BE2C (cell line): ENCODE data around the gene SIM2.

ENCODE experiments used
- DNase-seq: peaks from one replicate; pipeline ENCODE4 v3.0.0-alpha.2; 2020
- H3K27me3 ChIP-seq: fragments of 250-450 bp; sonication (Bioruptor Pico); 2 replicates; pipeline ENCODE4 v1.5.1; 2020; ENCODE audit warnings: mild to moderate bottlenecking
- H3K36me3 ChIP-seq: fragments of 250-450 bp; sonication (Bioruptor Pico); 2 replicates; pipeline ENCODE4 v1.5.1; 2020; ENCODE audit warnings: mild to moderate bottlenecking
- H3K4me1 ChIP-seq: fragments of 250-450 bp; sonication (Bioruptor Pico); 2 replicates; pipeline ENCODE4 v1.5.1; 2020
- H3K4me3 ChIP-seq: 2 replicates; pipeline ENCODE4 v1.5.1; 2011; ENCODE audit warnings: low read depth, low read length
- H3K9me3 ChIP-seq: fragments of 250-450 bp; sonication (Bioruptor Pico); 2 replicates; pipeline ENCODE4 v1.5.1; 2020
- CTCF ChIP-seq: IDR thresholded peaks from 2 replicates; pipeline ENCODE4 v1.5.1; 2012; ENCODE audit warnings: mild to moderate bottlenecking, low read depth, low read length

The SIM2 gene

GRCh38 chr21:36716387-36716786, 17.5 kb downstream of the SIM2 start:
- H3K27me3 ChIP-seq, result peaks cover 92% of the 10 kb centered on the region
- no peak overlapping the region for H3K4me3 ChIP-seq
- H3K4me1 ChIP-seq, result no peaks in the 10 kb centered on the region
- TF ChIP-seq CTCF, result no peak
- H3K36me3 ChIP-seq, result no peaks in the 10 kb centered on the region
- no peaks in the 10 kb centered on the region for H3K9me3 ChIP-seq
- no peak for DNase-seq

GRCh38 chr21:36716836-36717235, 17.9 kb downstream of the SIM2 start:
- peaks cover 92% of the 10 kb centered on the region for H3K27me3 ChIP-seq
- TF ChIP-seq CTCF, result no peak
- no peaks in the 10 kb centered on the region for H3K4me1 ChIP-seq
- no peaks in the 10 kb centered on the region for H3K9me3 ChIP-seq
- no peak for DNase-seq
- H3K4me3 ChIP-seq, result no peak overlapping the region
- H3K36me3 ChIP-seq, result no peaks in the 10 kb centered on the region

GRCh38 chr21:36717976-36718375, 19.1 kb downstream of the SIM2 start:
- no peaks in the 10 kb centered on the region for H3K36me3 ChIP-seq
- no peak overlapping the region for H3K4me3 ChIP-seq
- no peak for TF ChIP-seq CTCF
- no peaks in the 10 kb centered on the region for H3K4me1 ChIP-seq
- peaks cover 90% of the 10 kb centered on the region for H3K27me3 ChIP-seq
- no peak for DNase-seq
- H3K9me3 ChIP-seq, result no peaks in the 10 kb centered on the region

GRCh38 chr21:36718951-36719501, 20.1 kb downstream of the SIM2 start:
- no peak for TF ChIP-seq CTCF
- Histone ChIP-seq H3K27me3 (peaks cover 88% of the 10 kb centered on the region), H3K9me3 (no peaks in the 10 kb centered on the region), H3K4me1 (no peaks in the 10 kb centered on the region), H3K4me3 (no peak overlapping the region), H3K36me3 (no peaks in the 10 kb centered on the region)
- DNase-seq, result no peak

GRCh38 chr21:36719614-36720013, 20.7 kb downstream of the SIM2 start:
- peaks cover 85% of the 10 kb centered on the region for H3K27me3 ChIP-seq
- H3K4me1 ChIP-seq, result no peaks in the 10 kb centered on the region
- no peaks in the 10 kb centered on the region for H3K36me3 ChIP-seq
- no peaks in the 10 kb centered on the region for H3K9me3 ChIP-seq
- H3K4me3 ChIP-seq, result no peak overlapping the region
- no peak for DNase-seq
- TF ChIP-seq CTCF, result no peak

- Histone ChIP-seq H3K4me3 (no peak overlapping the region), H3K4me1 (no peaks in the 10 kb centered on the region), H3K36me3 (no peaks in the 10 kb centered on the region), H3K9me3 (no peaks in the 10 kb centered on the region), H3K27me3 (peaks cover 66% of the 10 kb centered on the region)
- no peak for TF ChIP-seq CTCF
- no peak for DNase-seq
Observed at GRCh38 chr21:36721817-36722216, 22.9 kb downstream of the SIM2 start.
